OCI-LY3 (cell line): ENCODE measurements around the gene RIIAD1.

Source experiments
- H2AFZ ChIP-seq: fragments of 200-600, 300-600 bp; shearing (Covaris generic); 2 replicates; pipeline ENCODE4 v1.6.0; 2014; ENCODE audit warnings: antibody characterized with exemption, low read depth, low read length
- H3K27ac ChIP-seq: fragments of 200-600, 300-600 bp; sonication (generic); 2 replicates; pipeline ENCODE4 v1.5.1; 2014; ENCODE audit warnings: mild to moderate bottlenecking, low read length, moderate library complexity, mixed read lengths
- H3K27me3 ChIP-seq: fragments of 200-600, 300-600 bp; sonication (generic); 2 replicates; pipeline ENCODE4 v1.6.1; 2014; ENCODE audit warnings: low read depth, low read length, mixed read lengths
- H3K36me3 ChIP-seq: fragments of 200-600, 300-600 bp; sonication (generic); replicated peaks from 2 replicates; pipeline ENCODE3; 2014; ENCODE audit warnings: low read depth, low read length, mixed read lengths
- H3K4me1 ChIP-seq: fragments of 300-600, 200-600 bp; sonication (generic); 2 replicates; pipeline ENCODE4 v1.6.1; 2014; ENCODE audit warnings: low read length, mixed read lengths
- H3K4me2 ChIP-seq: fragments of 200-600, 300-600 bp; sonication (generic); 2 replicates; pipeline ENCODE4 v1.6.1; 2014; ENCODE audit warnings: low read length, mixed read lengths
- H3K4me3 ChIP-seq: fragments of 300-600, 200-600 bp; sonication (generic); 2 replicates; pipeline ENCODE4 v1.5.1; 2014; ENCODE audit warnings: antibody characterized with exemption, mild to moderate bottlenecking, low read length, moderate library complexity
- H3K79me2 ChIP-seq: fragments of 300-600, 200-600 bp; shearing (Covaris generic); 2 replicates; pipeline ENCODE4 v1.6.1; 2014; ENCODE audit warnings: mild to moderate bottlenecking, low read length, mixed read lengths
- H3K9ac ChIP-seq: fragments of 300-600, 200-600 bp; shearing (Covaris generic); 2 replicates; pipeline ENCODE4 v1.6.0; 2014; ENCODE audit warnings: mild to moderate bottlenecking, low read length, moderate library complexity
- H3K9me3 ChIP-seq: fragments of 200-600, 300-600 bp; shearing (Covaris generic); 2 replicates; pipeline ENCODE4 v1.6.1; 2014; ENCODE audit warnings: low read length, mixed read lengths; ENCODE audit not compliant: insufficient read depth
- H4K20me1 ChIP-seq: fragments of 200-600, 300-600 bp; sonication (generic); 2 replicates; pipeline ENCODE4 v1.6.1; 2016; ENCODE audit warnings: low read length, mixed read lengths; ENCODE audit not compliant: insufficient read depth
- CTCF ChIP-seq: fragments of 200-600, 300-600 bp; sonication (generic); IDR thresholded peaks from 2 replicates; pipeline ENCODE4 v1.5.1; 2014; ENCODE audit warnings: antibody characterized with exemption, low read length, low read depth
- EZH2phosphoT487 ChIP-seq: fragments of 200-600 bp; shearing (Covaris generic); IDR thresholded peaks from 2 replicates; pipeline ENCODE4 v1.6.1; 2018; ENCODE audit warnings: antibody characterized with exemption, mixed run types, low read depth

The RIIAD1 gene

DNA sequence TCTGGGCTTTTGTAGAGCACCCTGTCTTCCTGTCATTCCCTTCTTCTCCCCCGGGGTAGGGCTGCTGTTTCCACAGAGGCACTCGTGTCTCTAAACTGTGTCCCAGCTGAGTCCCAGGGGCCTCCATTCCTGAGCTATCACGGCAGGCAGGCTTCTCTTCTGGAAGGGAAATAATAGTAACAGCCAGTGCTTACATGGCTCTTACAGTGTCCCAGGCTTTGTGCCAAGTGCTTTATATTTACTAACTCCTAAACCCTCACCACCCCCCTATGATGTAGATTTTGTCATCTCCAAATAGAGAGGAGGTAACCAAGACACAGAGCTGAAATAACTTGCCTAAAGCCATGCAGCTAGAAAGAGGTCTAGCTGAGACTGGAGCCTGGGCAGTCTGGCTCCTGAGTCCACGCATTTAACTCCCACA lies 3.3 kb upstream of the RIIAD1 start:
- Histone ChIP-seq H3K4me3 (no peak overlapping the region), H3K27me3 (peaks cover 62% of the 10 kb centered on the region), H4K20me1 (no peaks in the 10 kb centered on the region), H3K4me1 (peaks cover 10% of the 10 kb centered on the region), H2AFZ (no peak overlapping the region), H3K36me3 (no peaks in the 10 kb centered on the region), H3K9ac (no peak overlapping the region), H3K9me3 (no peaks in the 10 kb centered on the region), H3K79me2 (no peaks in the 10 kb centered on the region), H3K4me2 (no peak overlapping the region), H3K27ac (no peak overlapping the region)
- no peak for TF ChIP-seq CTCF
- TF ChIP-seq EZH2phosphoT487: no peak

DNA sequence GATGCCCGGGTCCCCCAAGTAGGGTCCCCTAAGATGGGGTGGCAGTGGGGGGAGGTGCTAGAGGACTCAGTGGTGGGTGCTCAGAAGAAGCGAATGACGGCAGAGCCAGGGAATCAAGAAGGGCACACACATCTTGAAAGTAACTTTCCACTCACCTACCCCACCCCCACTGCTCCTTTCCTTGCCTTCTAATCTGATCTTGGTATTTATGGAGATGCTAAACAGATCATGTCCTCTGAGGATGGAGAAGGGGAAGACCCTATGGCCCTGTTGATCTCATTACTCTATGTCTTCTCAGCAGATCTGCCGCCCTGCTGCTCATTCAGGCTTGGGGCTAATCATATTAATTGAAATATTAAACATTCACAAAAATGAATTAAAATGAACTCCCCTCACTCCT lies 2.7 kb upstream of the RIIAD1 start:
- H3K79me2 ChIP-seq: no peaks in the 10 kb centered on the region
- H3K36me3 ChIP-seq: no peaks in the 10 kb centered on the region
- H3K27ac ChIP-seq: no peak overlapping the region
- H3K4me1 ChIP-seq: peaks cover 8% of the 10 kb centered on the region; the same call in 1 of the 2 replicates
- no peaks in the 10 kb centered on the region for H4K20me1 ChIP-seq
- H3K9me3 ChIP-seq: no peaks in the 10 kb centered on the region
- H3K9ac ChIP-seq: no peak overlapping the region
- H3K4me2 ChIP-seq: no peak overlapping the region
- TF ChIP-seq CTCF: no peak
- no peak overlapping the region for H2AFZ ChIP-seq
- no peak overlapping the region for H3K4me3 ChIP-seq
- H3K27me3 ChIP-seq: peaks cover 62% of the 10 kb centered on the region

DNA sequence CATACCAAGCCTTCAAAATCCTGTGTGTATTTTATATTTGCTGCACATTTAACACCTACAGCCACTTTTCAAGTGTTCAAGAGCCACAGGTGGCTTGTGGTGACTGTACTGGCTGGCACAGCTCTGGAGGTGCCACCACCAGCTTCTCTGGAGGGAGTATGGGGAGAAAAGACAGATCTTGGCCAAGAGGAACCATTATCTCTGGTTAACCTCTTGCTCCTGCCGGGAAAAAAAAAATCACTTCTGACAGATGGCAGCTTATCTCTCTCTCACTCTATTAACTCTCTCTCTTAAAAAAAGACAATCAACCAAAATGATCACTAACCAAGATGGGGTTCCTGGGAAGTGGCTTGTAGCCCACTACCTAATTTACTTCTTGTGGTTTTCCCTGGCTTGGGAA lies 1.2 kb upstream of the RIIAD1 start:
- Histone ChIP-seq H3K9me3 (no peaks in the 10 kb centered on the region), H3K27ac (no peak overlapping the region), H3K79me2 (no peaks in the 10 kb centered on the region), H2AFZ (no peak overlapping the region), H3K9ac (no peak overlapping the region), H3K27me3 (peaks cover 66% of the 10 kb centered on the region), H3K4me1 (peaks cover 8% of the 10 kb centered on the region; the same call in 1 of the 2 replicates), H4K20me1 (no peaks in the 10 kb centered on the region), H3K36me3 (no peaks in the 10 kb centered on the region), H3K4me2 (no peak overlapping the region), H3K4me3 (no peak overlapping the region)
- TF ChIP-seq CTCF (no peak), EZH2phosphoT487 (no peak)

DNA sequence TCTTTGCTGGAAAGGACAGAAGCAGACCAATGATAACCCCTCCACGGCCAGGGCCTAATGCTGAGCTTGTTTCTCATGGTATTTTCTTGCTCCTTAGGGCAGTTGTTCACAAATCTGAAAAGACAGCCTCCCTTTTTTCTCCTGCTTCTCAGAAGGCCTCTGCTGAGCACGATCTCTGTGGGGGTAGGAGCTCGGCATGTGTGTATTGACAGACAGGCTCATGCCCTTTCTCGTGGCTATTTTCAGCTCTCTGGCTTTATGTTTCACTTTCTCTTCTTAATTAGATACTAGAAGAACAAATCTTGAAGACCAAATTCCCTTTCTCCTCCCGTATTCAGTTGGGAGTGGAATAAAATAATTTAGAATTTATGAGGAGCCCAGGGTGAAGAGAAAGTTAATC lies 768 bp upstream of the RIIAD1 start:
- Histone ChIP-seq H2AFZ (no peak overlapping the region; the same call in 1 of the 2 replicates), H3K4me2 (peak overlapping the region; percentile 70)

More for the DNA sequence above, 768 bp upstream of the RIIAD1 start:
- no peak for TF ChIP-seq EZH2phosphoT487
- TF ChIP-seq CTCF: no peak
- Histone ChIP-seq H3K79me2 (no peaks in the 10 kb centered on the region), H3K9me3 (no peaks in the 10 kb centered on the region), H3K27ac (no peak overlapping the region), H4K20me1 (no peaks in the 10 kb centered on the region), H3K4me1 (peaks cover 8% of the 10 kb centered on the region; the same call in 1 of the 2 replicates), H3K27me3 (peaks cover 64% of the 10 kb centered on the region), H3K36me3 (no peaks in the 10 kb centered on the region), H3K9ac (no peak overlapping the region), H3K4me3 (peak overlapping the region; percentile 72)
